ENCODE data around the gene PLXNA4.

DNA sequence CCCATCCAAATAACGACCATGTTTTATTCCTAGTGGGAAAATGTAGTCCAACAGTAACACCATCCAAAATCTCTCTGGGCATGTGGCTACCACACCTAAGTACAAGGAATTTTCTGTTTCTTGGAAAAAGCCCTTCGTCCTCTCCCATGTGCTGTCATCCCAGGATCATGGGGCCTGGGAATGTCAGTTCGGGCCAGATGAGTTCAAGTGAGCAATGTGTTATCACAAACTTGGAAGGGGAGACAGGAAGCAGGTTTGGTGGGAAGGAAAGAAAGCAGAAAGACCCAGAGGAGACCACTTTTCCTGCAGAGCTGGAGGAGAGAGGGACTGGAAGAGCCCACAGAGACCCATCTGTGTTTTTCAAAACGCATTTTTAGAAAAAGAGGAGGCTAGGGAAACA lies 110.8 kb downstream of the PLXNA4 start:
- TF ChIP-seq CTCF (IDR thresholded peaks at IDR 0.05): no peak
- TF ChIP-seq FOXK1 (CRISPR knock-in tag; IDR thresholded peaks at IDR 0.05): no peak
- TF ChIP-seq, protein P1, sequence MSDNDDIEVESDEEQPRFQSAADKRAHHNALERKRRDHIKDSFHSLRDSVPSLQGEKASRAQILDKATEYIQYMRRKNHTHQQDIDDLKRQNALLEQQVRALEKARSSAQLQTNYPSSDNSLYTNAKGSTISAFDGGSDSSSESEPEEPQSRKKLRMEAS (CRISPR knock-in tag; IDR thresholded peaks at IDR 0.05): no peak

Data from WTC11 (cell line).